ENCODE measurements around the gene TBX6.

- TF ChIP-seq PATZ1 (CRISPR knock-in tag; IDR thresholded peaks at IDR 0.05; ENCODE audit: borderline replicate concordance) (no peak), ZFP3 (CRISPR knock-in tag; IDR thresholded peaks at IDR 0.05) (no peak), SNAI2 (CRISPR knock-in tag; IDR thresholded peaks at IDR 0.05) (no peak)
Measured at GRCh38 chr16:30066761-30067583, 24.8 kb downstream of the TBX6 start.
